ENCODE data around the gene TBC1D24. TPM values are rescaled to one million over a fixed set of nuclear protein-coding genes. Genes with fewer than 3 reads are reported as not detected.

TBC1D24 gene
- polyA plus RNA-seq, 3 donors, result 0.76 to 5.9 (median 2.1) TPM

GRCh38 chr16:2528161-2529060 lies 53.5 kb downstream of the TBC1D24 start:
- peaks cover 59 to 70% of the 10 kb centered on the region in 2 donors for H3K36me3 ChIP-seq (replicated peaks in 1 of 2; ENCODE audit: control insufficient read depth in 1 of 2, insufficient read depth in 2 of 2, low read length in 2 of 2)
- H3K27ac Mint-ChIP-seq, result no peak overlapping the region
- intact Hi-C loops (cut with micrococcal nuclease), result no loop called here

More at GRCh38 chr16:2528161-2529060, 53.5 kb downstream of the TBC1D24 start:
- Histone ChIP-seq H3K27ac (ENCODE audit: low read depth in 1 of 2, low read length in 2 of 2) (no peak overlapping the region), H3K4me2 (replicated peaks; ENCODE audit: extremely low read depth, low read length, poor library complexity, severe bottlenecking) (no peak overlapping the region), H2AFZ (ENCODE audit: insufficient read depth, low read depth, low read length, poor library complexity, severe bottlenecking) (no peak overlapping the region), H4K20me1 (ENCODE audit: insufficient read depth, low read length) (peaks cover 73% of the 10 kb centered on the region), H3K79me2 (ENCODE audit: insufficient read depth, low read length) (peaks cover 21% of the 10 kb centered on the region), H3K27me3 (ENCODE audit: control insufficient read depth in 2 of 2, insufficient read depth in 2 of 2, low read length in 2 of 2) (no peaks in the 10 kb centered on the region), H3K4me3 (replicated peaks in 1 of 3; ENCODE audit: low read depth in 2 of 3, low read length in 3 of 3) (no peak overlapping the region), H3K4me1 (ENCODE audit: control insufficient read depth in 1 of 2, insufficient read depth in 2 of 2, low read length in 2 of 2) (peaks cover 23 to 36% of the 10 kb centered on the region in 2 donors), H3K9me3 (replicated peaks in 1 of 2; ENCODE audit: control insufficient read depth in 1 of 2, insufficient read depth in 1 of 2, low read length in 2 of 2) (no peaks in the 10 kb centered on the region), H3K9ac (ENCODE audit: insufficient read depth, low read length, poor library complexity, severe bottlenecking) (no peak overlapping the region)
- WGBS (ENCODE audit: insufficient coverage), result 96% methylated on average over 33 of the region's 36 CpGs
- no peak for DNase-seq
- Mint-ChIP-seq H3K36me3 (peaks cover 49 to 64% of the 10 kb centered on the region in 2 donors), H3K27me3 (ENCODE audit: low read depth in 3 of 3) (peaks cover 0 to 2% (median 0%) of the 10 kb centered on the region in 3 donors), H3K4me3 (no peak overlapping the region), H3K9me3 (peaks cover 0 to 2% (median 0%) of the 10 kb centered on the region in 7 donors), H3K4me1 (peaks cover 24% of the 10 kb centered on the region)
- no peak for TF ChIP-seq CTCF (IDR thresholded peaks at IDR 0.05)
